NCI-H774 (cell line): ENCODE results near the gene UBASH3A.

ENCODE experiments used
- DNase-seq: peaks from one replicate; lab custom pipeline; 2025; lab: John Stamatoyannopoulos, UW

UBASH3A gene

GRCh38 chr21:42411891-42412635 is 8.4 kb downstream of the UBASH3A start:
- no peak for DNase-seq

- no peak for DNase-seq
These were observed 8.9 kb downstream of the UBASH3A start for GRCh38 chr21:42412636-42412933.

- no peak for DNase-seq
These were observed 9.4 kb downstream of the UBASH3A start for GRCh38 chr21:42413093-42413492.

GRCh38 chr21:42413500-42413899 is 9.8 kb downstream of the UBASH3A start:
- DNase-seq, result no peak

- no peak for DNase-seq
These were observed 10.4 kb downstream of the UBASH3A start for GRCh38 chr21:42414066-42414465.

- no peak for DNase-seq
These were observed 10.8 kb downstream of the UBASH3A start for GRCh38 chr21:42414553-42414927.

- no peak for DNase-seq
These were observed 11.4 kb downstream of the UBASH3A start for GRCh38 chr21:42414928-42415769.

- DNase-seq, result no peak
These were observed 13.8 kb downstream of the UBASH3A start for GRCh38 chr21:42417533-42417932.

GRCh38 chr21:42418886-42419285 is 15.2 kb downstream of the UBASH3A start:
- DNase-seq, result no peak

GRCh38 chr21:42419845-42420244 is 16.1 kb downstream of the UBASH3A start:
- no peak for DNase-seq

GRCh38 chr21:42421018-42421793 is 17.5 kb downstream of the UBASH3A start:
- DNase-seq, result no peak

GRCh38 chr21:42423197-42423675 is 19.5 kb downstream of the UBASH3A start:
- no peak for DNase-seq

- DNase-seq, result no peak
These were observed 20.0 kb downstream of the UBASH3A start for GRCh38 chr21:42423685-42424084.

- DNase-seq, result no peak
These were observed 21.3 kb downstream of the UBASH3A start for GRCh38 chr21:42424914-42425541.

GRCh38 chr21:42425591-42425990 is 21.9 kb downstream of the UBASH3A start:
- DNase-seq, result no peak

GRCh38 chr21:42426424-42426823 is 22.7 kb downstream of the UBASH3A start:
- DNase-seq, result no peak

GRCh38 chr21:42426876-42427480 is 23.3 kb downstream of the UBASH3A start:
- DNase-seq, result no peak

GRCh38 chr21:42427809-42428419 is 24.2 kb downstream of the UBASH3A start:
- DNase-seq, result no peak

- DNase-seq, result no peak
These were observed 25.3 kb downstream of the UBASH3A start for GRCh38 chr21:42429021-42429420.

- no peak for DNase-seq
These were observed 26.2 kb downstream of the UBASH3A start for GRCh38 chr21:42429856-42430255.

- DNase-seq, result no peak
These were observed 26.8 kb downstream of the UBASH3A start for GRCh38 chr21:42430521-42430920.
